Endothelial cell (in vitro differentiated cells): ENCODE results near the gene EHD1. TPM values are rescaled to one million over a fixed set of nuclear protein-coding genes. Genes with fewer than 3 reads are reported as not detected.

ENCODE experiments used
- DNase-seq: peaks from one replicate; pipeline ENCODE4 v3.0.0; 2021; ENCODE audit warnings: low spot score
- H3K27ac Mint-ChIP-seq: one replicate; pipeline ENCODE4 v1.8.0; 2021; ENCODE audit warnings: mixed read lengths, inconsistent platforms; ENCODE audit not compliant: unreplicated experiment
- H3K27me3 Mint-ChIP-seq: one replicate; pipeline ENCODE4 v1.8.0; 2021; ENCODE audit warnings: mild to moderate bottlenecking, moderate library complexity, mixed read lengths, inconsistent platforms; ENCODE audit not compliant: unreplicated experiment
- H3K36me3 Mint-ChIP-seq: one replicate; pipeline ENCODE4 v1.8.0; 2021; ENCODE audit warnings: mild to moderate bottlenecking, low read depth, mixed read lengths, inconsistent platforms; ENCODE audit not compliant: unreplicated experiment
- H3K4me1 Mint-ChIP-seq: one replicate; pipeline ENCODE4 v1.8.0; 2021; ENCODE audit warnings: mild to moderate bottlenecking, mixed read lengths, inconsistent platforms; ENCODE audit not compliant: unreplicated experiment
- H3K4me3 Mint-ChIP-seq: one replicate; pipeline ENCODE4 v1.8.0; 2021; ENCODE audit warnings: mild to moderate bottlenecking, mixed read lengths, inconsistent platforms; ENCODE audit not compliant: unreplicated experiment
- H3K9me3 Mint-ChIP-seq: one replicate; pipeline ENCODE4 v1.8.0; 2021; ENCODE audit warnings: mixed read lengths, inconsistent platforms; ENCODE audit not compliant: unreplicated experiment
- total RNA-seq: library from RNA; stranded (reverse); fragmentation: NEBNext Ultra II Directional; extraction: Animal tissue kit (Norgen Biotek cat#: 25700); gene quantifications from one replicate; pipeline ENCODE4 v1.2.1, GENCODE V29; 2021; ENCODE audit not compliant: unreplicated experiment
- TF ChIP-seq, protein P1 (sequence below): fragments of 200-600 bp; sonication (generic); IDR thresholded peaks from one replicate; pipeline ENCODE4 v1.5.0; 2021; ENCODE audit warnings: antibody characterized with exemption; ENCODE audit not compliant: unreplicated experiment

Gene EHD1
- total RNA-seq, 1 donor from 2014 or later, result 84.0 TPM

DNA sequence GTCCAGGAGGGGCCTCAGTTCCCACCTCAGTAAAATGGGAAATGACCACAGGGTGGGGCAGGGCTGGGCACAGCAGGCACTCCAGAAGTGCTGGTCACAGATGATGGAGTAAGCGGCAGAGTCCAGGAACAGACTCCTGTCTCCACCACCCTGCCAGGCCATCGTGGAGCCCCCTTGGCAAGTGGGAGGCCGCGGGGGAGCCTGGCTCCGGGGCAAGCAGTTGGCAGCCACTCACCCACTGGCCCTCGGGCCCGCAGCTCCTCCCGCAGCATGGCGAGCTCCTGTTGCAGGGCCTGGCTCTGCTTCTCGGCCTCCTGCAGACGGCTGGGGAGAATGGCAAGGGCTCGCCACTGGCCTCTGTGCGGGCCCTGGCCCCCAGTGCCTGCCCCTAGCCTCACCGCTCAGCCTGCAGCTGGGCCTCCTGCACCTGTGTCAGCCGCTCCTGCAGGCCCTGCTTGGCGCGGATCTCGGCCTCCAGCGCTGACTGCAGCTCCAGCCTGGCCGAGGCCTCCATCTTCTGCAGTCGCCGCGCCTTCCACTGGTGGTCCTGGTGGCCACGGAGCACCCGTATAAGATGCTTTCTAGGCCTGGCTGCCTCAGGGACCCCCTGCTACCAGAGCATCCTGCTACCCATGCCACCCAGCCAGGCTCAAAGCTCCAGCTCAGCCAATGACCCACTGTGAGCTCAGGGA is 44.2 kb downstream of the EHD1 start:
- no peaks in the 10 kb centered on the region for H3K9me3 Mint-ChIP-seq
- no peak overlapping the region for H3K4me3 Mint-ChIP-seq
- no peak for DNase-seq
- peaks cover 4% of the 10 kb centered on the region for H3K36me3 Mint-ChIP-seq
- no peaks in the 10 kb centered on the region for H3K4me1 Mint-ChIP-seq
- TF ChIP-seq, protein P1, sequence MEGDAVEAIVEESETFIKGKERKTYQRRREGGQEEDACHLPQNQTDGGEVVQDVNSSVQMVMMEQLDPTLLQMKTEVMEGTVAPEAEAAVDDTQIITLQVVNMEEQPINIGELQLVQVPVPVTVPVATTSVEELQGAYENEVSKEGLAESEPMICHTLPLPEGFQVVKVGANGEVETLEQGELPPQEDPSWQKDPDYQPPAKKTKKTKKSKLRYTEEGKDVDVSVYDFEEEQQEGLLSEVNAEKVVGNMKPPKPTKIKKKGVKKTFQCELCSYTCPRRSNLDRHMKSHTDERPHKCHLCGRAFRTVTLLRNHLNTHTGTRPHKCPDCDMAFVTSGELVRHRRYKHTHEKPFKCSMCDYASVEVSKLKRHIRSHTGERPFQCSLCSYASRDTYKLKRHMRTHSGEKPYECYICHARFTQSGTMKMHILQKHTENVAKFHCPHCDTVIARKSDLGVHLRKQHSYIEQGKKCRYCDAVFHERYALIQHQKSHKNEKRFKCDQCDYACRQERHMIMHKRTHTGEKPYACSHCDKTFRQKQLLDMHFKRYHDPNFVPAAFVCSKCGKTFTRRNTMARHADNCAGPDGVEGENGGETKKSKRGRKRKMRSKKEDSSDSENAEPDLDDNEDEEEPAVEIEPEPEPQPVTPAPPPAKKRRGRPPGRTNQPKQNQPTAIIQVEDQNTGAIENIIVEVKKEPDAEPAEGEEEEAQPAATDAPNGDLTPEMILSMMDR, result no peak
- H3K27ac Mint-ChIP-seq, result no peak overlapping the region
- H3K27me3 Mint-ChIP-seq, result peaks cover 9% of the 10 kb centered on the region

DNA sequence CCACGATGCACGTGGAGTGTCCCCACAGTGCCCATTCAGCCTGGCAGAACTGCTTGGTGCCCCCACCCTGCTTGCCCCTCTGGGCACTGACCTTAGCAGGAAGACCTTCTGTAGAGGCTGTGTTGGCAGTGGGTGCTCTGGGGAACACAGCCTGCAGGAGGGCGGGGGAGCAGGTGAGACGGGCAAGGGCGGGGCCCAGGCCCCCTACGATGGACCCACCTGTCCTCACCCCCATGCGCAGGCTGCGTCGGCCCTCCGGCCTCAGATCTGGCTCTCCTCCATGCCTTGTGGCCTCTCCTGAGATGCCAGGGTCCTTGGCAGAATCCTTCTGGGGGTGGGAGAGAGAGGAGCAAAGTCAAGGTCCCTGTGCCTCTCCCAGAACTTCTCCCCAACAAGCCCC is 44.9 kb downstream of the EHD1 start:
- Mint-ChIP-seq H3K4me3 (no peak overlapping the region), H3K4me1 (no peaks in the 10 kb centered on the region), H3K36me3 (peaks cover 4% of the 10 kb centered on the region), H3K27me3 (peaks cover 9% of the 10 kb centered on the region), H3K9me3 (no peaks in the 10 kb centered on the region), H3K27ac (no peak overlapping the region)
- TF ChIP-seq, protein P1, result no peak
- DNase-seq, result no peak

DNA sequence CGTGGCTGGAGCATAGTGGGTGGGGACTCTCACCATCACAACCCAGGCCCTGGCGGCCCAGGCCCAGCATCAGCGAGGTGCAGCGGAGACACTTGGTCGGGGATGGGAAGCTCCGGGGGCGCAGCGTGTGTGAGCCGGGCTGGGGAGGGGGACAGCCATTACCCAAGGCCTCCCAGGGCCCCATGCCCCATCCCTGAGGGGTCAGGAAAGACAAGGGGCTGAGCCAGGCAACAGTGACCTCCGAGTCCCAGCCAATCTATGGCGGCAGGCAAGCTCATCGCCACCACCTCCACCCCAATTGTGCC is 45.3 kb downstream of the EHD1 start:
- peaks cover 9% of the 10 kb centered on the region for H3K27me3 Mint-ChIP-seq
- TF ChIP-seq, protein P1, result no peak
- peaks cover 4% of the 10 kb centered on the region for H3K36me3 Mint-ChIP-seq
- H3K27ac Mint-ChIP-seq, result no peak overlapping the region
- H3K9me3 Mint-ChIP-seq, result no peaks in the 10 kb centered on the region
- H3K4me1 Mint-ChIP-seq, result no peaks in the 10 kb centered on the region
- DNase-seq, result no peak
- no peak overlapping the region for H3K4me3 Mint-ChIP-seq

DNA sequence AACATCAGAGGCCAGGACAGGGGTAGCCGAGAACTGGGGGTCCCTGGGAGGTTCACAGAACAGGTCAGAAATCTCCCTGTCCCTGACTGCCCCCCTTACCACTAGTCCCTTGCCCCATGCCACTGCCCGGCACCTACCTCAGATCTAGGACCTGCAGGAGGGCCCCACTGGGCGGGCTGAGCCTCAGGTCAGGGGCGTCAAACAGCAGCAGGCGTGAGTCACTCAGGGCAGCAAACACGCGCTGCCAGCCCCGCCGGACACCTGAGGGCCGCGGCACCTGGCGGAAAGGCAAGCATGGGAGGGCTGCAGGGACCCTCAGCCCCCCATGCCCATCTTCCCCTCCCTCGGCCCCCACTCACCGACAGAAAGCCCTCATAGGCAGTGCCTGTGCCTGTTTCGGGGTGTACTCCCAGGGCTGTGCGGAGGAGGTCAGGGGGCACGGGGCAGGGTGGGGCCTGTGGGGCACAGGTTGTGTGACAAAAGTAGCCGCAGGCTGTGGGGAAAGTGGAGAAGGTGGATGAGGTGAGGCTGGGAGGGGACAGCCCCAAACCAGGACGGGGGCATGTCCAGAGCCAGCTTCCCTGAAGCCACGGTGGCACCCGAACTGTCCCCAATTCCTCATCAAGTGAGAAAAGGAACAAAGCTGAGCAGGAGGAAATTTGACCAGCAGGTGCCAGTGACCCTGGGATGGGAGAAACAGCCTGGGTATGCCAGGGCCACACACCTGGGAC is 45.8 kb downstream of the EHD1 start:
- no peaks in the 10 kb centered on the region for H3K4me1 Mint-ChIP-seq
- no peak overlapping the region for H3K4me3 Mint-ChIP-seq
- H3K27ac Mint-ChIP-seq, result no peak overlapping the region
- H3K27me3 Mint-ChIP-seq, result peaks cover 13% of the 10 kb centered on the region
- peaks cover 9% of the 10 kb centered on the region for H3K36me3 Mint-ChIP-seq
- H3K9me3 Mint-ChIP-seq, result no peaks in the 10 kb centered on the region
- DNase-seq, result no peak
- TF ChIP-seq, protein P1, result no peak

DNA sequence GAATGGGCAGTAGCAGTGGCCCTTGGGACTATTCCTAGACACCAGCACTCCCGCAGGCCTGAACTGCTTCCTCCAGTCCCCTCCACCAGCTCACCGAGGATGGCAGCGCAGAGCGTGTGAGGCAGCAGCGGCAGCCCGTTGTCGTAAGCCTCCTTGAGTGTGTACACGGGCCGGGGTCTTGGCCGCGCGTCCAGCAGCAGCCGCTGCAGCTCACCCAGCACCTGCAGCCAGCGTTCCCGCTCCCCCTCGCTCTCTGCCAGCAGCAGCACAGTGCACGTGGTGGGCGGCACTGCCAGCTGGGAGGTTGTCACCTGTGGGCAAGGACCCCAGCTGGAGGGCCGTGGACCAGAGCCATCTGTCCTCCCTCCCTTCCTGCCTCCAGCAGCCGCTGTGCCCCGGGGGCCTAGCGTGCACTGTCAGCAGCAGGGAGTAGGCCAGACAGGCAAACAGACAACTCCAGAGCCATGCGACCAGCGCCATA is 47.0 kb downstream of the EHD1 start:
- TF ChIP-seq, protein P1, result no peak
- Mint-ChIP-seq H3K27me3 (peaks cover 17% of the 10 kb centered on the region), H3K27ac (no peak overlapping the region), H3K36me3 (peaks cover 9% of the 10 kb centered on the region), H3K4me1 (no peaks in the 10 kb centered on the region), H3K4me3 (no peak overlapping the region), H3K9me3 (no peaks in the 10 kb centered on the region)
- DNase-seq, result no peak
